Lung (tissue), 10 donors: ENCODE data around the gene VWCE. TPM values are rescaled to one million over a fixed set of nuclear protein-coding genes. Genes with fewer than 3 reads are reported as not detected.
"Not testable (repeated sequence)": the region's sequence is repeated elsewhere in the genome, so short reads cannot be mapped to it uniquely, and the experiment has no call there.

ENCODE experiments used
- ATAC-seq: fragments of 200-7000 bp; cut with Tn5 transposase; one replicate; pipeline ENCODE4 v1.9.1; 2020; ENCODE audit warnings: moderate number of reproducible peaks; ENCODE audit not compliant: insufficient read depth, low FRiP score
- DNase-seq, 3 donors: peaks; one replicate each; pipeline ENCODE4 v3.0.0-alpha.2; 2013 to 2017
- H3K27ac ChIP-seq, 2 donors: one replicate each; pipeline ENCODE4 v1.5.1; 2013; ENCODE audit warnings: mild to moderate bottlenecking in 2 of 2, moderate library complexity in 2 of 2, control low read depth in 1 of 2, inconsistent platforms in 1 of 2, low read depth in 1 of 2, low read length in 1 of 2
- H3K27me3 ChIP-seq, 3 donors: one replicate each; pipeline ENCODE4 v1.5.1; 2013; ENCODE audit warnings: low read length in 2 of 3; ENCODE audit not compliant: control insufficient read depth in 3 of 3, insufficient read depth in 3 of 3
- H3K36me3 ChIP-seq, 4 donors: one replicate each; pipeline ENCODE4 v1.5.1; 2013; ENCODE audit warnings: low read length in 4 of 4, mild to moderate bottlenecking in 1 of 4, moderate library complexity in 1 of 4; ENCODE audit not compliant: control insufficient read depth in 4 of 4, insufficient read depth in 4 of 4
- H3K4me1 ChIP-seq, 5 donors: one replicate each; pipeline ENCODE4 v1.5.1; 2013; ENCODE audit warnings: low read length in 5 of 5, mild to moderate bottlenecking in 2 of 5, moderate library complexity in 1 of 5; ENCODE audit not compliant: control insufficient read depth in 5 of 5, insufficient read depth in 5 of 5
- H3K4me3 ChIP-seq: one replicate; pipeline ENCODE4 v1.5.1; 2013; ENCODE audit warnings: mild to moderate bottlenecking, control low read depth, moderate library complexity
- H3K9ac ChIP-seq, 2 donors: one replicate each; pipeline ENCODE4 v1.5.1; 2013; ENCODE audit warnings: low read length in 2 of 2, control low read depth in 1 of 2; ENCODE audit not compliant: insufficient read depth in 1 of 2
- H3K9me3 ChIP-seq, 4 donors: one replicate each; pipeline ENCODE4 v1.5.1; 2013; ENCODE audit warnings: low read length in 3 of 4, mild to moderate bottlenecking in 1 of 4, moderate library complexity in 1 of 4; ENCODE audit not compliant: control insufficient read depth in 4 of 4, insufficient read depth in 3 of 4
- WGBS, 2 donors: extraction: QIAGEN DNeasy Blood & Tissue Kit; methylation state at CpG; one replicate each; pipeline ENCODE4 v1.1.7; 2013; 5-methylcytosine and 5-hydroxymethylcytosine counted together
- polyA plus RNA-seq, 2 donors: library from polyadenylated mRNA; stranded (reverse); fragments of 200-250 nt; gene quantifications; one replicate each; pipeline ENCODE4 v1.2.1, GENCODE V29; 2013
- total RNA-seq, 2 donors: library from RNA; depleted of rRNA in 1 of 2; stranded (reverse); fragments of >200 nt in 1 of 2; gene quantifications; one replicate each; pipeline ENCODE4 v1.2.1, GENCODE V29; 2014 to 2021
- donor health status: Bipolar disorder and iron deficiency.
- donor health status: healthy.
- donor health status: DM: yes; HTN: yes; CAD: no.

The VWCE gene
- total and polyA plus RNA-seq, 4 donors = 0.13 to 1.2 (median 0.60) TPM

GRCh38 chr11:61240875-61241274 lies 54.2 kb downstream of the VWCE start, which contains the start of gene PGA5:
Gene PGA5, plus strand, starts transcription at chr11:61241175. Its CDS starts 52 bp downstream, at chr11:61241227.
- DNase-seq, H3K9ac ChIP-seq, ATAC-seq, H3K9me3 ChIP-seq, H3K27me3 ChIP-seq, H3K4me3 ChIP-seq, H3K36me3 ChIP-seq, H3K27ac ChIP-seq, H3K4me1 ChIP-seq: not testable (repeated sequence)
- WGBS, 2 donors = no CpG with 5 or more reads among the region's 8 CpGs

GRCh38 chr11:61240288-61240687 lies 54.8 kb downstream of the VWCE start:
- not testable (repeated sequence) for DNase-seq, H3K9me3 ChIP-seq, H3K9ac ChIP-seq, H3K36me3 ChIP-seq, ATAC-seq, H3K27ac ChIP-seq, H3K4me3 ChIP-seq, H3K27me3 ChIP-seq, H3K4me1 ChIP-seq
- 67 to 78% methylated on average over 8 of the region's 8 CpGs for WGBS, 2 donors

- H3K4me3 ChIP-seq, H3K4me1 ChIP-seq, H3K9me3 ChIP-seq, ATAC-seq, DNase-seq, H3K36me3 ChIP-seq, H3K9ac ChIP-seq, H3K27me3 ChIP-seq, H3K27ac ChIP-seq: not testable (repeated sequence)
- no CpG with 5 or more reads among the region's 4 CpGs for WGBS, 2 donors
These were observed 58.0 kb downstream of the VWCE start for GRCh38 chr11:61237130-61237529.

- H3K36me3 ChIP-seq, H3K4me3 ChIP-seq, ATAC-seq, DNase-seq, H3K27me3 ChIP-seq, H3K9me3 ChIP-seq, H3K4me1 ChIP-seq, H3K27ac ChIP-seq, H3K9ac ChIP-seq: not testable (repeated sequence)
- whole genome bisulfite sequencing, 2 donors = no CpG with 5 or more reads among the region's 3 CpGs
These were observed 62.5 kb downstream of the VWCE start for GRCh38 chr11:61232548-61233145.

- H3K9me3 ChIP-seq, H3K9ac ChIP-seq, H3K27me3 ChIP-seq, H3K4me3 ChIP-seq, H3K27ac ChIP-seq, ATAC-seq, DNase-seq, H3K4me1 ChIP-seq, H3K36me3 ChIP-seq: not testable (repeated sequence)
- WGBS, 2 donors = 100% methylated on average over 1 of the region's 5 CpGs; no CpG with 5 or more reads in 1 of the 2 donors
These were observed 63.5 kb downstream of the VWCE start for GRCh38 chr11:61231585-61231984.

GRCh38 chr11:61231033-61231432 lies 64.1 kb downstream of the VWCE start:
- H3K9ac ChIP-seq, H3K4me1 ChIP-seq, H3K27me3 ChIP-seq, H3K36me3 ChIP-seq, H3K9me3 ChIP-seq, H3K27ac ChIP-seq, H3K4me3 ChIP-seq, ATAC-seq, DNase-seq: not testable (repeated sequence)
- no CpG with 5 or more reads among the region's 15 CpGs for WGBS, 2 donors

GRCh38 chr11:61229458-61229857 lies 65.7 kb downstream of the VWCE start:
- H3K4me1 ChIP-seq, DNase-seq, H3K9me3 ChIP-seq, H3K9ac ChIP-seq, H3K27ac ChIP-seq, H3K36me3 ChIP-seq, H3K4me3 ChIP-seq, H3K27me3 ChIP-seq, ATAC-seq: not testable (repeated sequence)
- no CpG with 5 or more reads among the region's 6 CpGs for WGBS, 2 donors

- H3K36me3 ChIP-seq, ATAC-seq, H3K9ac ChIP-seq, H3K4me3 ChIP-seq, H3K9me3 ChIP-seq, DNase-seq, H3K4me1 ChIP-seq, H3K27ac ChIP-seq, H3K27me3 ChIP-seq: not testable (repeated sequence)
- WGBS, 2 donors = no CpG with 5 or more reads among the region's 10 CpGs
These were observed 68.5 kb downstream of the VWCE start for GRCh38 chr11:61226457-61227137.
